NCI-H345 (cell line): ENCODE results near the gene IREB2.

Experiments
- DNase-seq: peaks from one replicate; lab custom pipeline; 2025; lab: John Stamatoyannopoulos, UW

The IREB2 gene

DNA sequence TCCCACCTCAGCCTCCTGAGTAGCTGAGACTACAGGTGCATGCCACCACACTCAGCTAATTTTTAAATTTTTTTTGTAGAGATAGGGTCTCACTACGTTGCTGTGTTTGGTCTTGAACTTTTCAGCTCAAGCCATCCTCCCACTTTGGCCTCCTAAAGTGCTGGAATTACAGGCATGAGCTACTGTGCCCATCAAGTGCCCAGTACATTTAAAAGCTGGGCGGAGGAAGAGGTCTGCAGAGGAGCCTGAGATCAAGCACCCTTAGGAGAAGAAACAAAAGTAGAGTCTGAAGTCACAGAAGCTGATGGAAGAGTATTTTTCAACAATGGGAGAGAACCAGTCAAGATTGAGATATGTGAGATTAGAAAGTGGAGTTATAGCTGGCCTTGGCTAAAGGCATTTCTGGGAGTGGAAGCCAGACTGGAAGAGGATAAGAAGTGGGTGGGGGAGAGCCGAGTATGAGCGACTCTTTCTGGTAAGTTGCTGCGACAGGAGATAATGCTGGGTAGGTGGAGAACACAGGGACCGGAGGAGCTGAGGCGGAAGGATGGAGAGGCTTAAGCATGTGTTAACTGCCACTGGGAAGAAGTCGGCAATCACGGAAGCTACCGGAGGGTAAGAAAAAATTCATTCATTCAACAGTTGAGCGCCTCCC lies 782 bp upstream of the IREB2 start:
- no peak for DNase-seq

DNA sequence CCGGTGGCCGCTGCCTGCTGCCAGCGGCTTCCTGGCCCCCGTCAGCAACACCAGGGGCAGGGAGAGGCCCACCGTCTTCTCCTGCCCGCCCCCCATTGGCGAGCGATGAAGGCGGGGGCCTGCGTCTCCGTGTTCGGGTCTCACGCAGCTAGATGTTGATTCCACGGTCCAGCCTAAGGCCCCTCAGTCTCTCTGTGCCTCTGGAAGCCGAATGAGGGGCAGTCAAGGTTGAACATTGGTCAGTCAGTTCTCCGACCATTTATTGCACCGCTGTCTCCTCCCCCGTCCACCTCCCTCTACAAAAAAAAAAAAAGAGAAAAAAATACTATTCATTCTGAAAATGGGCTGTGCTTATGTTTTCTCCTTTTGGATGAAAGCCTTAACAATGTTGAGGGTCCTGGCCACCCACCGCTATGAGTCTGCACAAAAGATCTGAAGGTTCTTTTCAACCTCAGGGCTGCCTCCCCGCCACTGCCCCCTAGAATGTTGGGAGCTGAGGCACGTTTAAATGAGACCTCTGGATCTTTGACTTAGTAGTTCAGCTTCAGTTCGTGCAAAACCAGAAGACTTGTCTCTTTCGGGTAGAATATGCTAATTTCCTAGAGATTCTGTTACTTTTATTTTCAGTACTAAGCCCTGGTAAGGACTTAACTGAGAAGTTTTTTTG lies 736 bp downstream of the IREB2 start:
- DNase-seq, result no peak

DNA sequence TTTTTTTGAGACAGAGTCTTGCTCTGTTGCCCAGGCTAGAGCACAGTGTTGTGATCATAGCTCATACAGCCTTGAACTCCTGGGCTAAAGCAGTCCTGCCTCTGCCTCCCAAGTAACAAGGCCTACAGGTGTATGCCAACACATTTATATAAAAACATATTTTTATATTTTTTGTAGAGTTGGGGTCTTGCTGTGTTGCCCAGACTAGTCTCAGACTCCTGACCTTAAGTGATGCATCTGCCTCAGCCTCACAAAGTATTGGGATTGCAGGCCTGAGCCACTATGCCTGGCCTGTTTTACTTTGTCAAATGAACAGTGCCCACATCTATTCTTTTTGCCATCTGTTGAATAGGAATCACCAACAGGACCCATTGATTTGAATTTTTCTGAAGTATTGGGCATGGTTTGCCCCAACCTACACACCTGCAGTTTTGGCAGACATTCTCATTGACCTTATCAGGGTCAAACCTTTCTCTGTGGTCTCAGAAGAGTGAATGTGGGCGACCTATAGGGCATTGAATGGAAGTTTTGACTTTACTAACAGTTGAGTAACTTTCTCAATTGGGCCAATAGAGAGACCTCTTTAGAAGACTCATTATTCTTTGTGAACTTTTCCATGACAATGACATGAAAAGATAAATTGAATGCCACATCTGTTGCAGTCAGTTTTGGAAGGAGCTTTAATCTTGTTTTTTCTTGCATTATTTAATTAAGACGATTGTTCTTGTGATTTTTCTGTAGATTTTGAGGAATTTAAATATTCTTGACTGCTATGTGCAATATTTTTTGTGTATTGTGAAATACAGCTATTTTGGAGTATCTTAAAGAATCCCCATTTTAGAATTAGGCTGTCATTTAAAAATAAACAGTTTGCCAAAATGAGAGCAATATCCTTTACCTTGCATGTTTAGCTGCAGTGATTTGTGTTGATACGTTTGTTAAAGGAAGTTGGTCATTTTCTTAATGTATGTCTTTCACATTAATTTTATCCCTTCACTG lies 2.7 kb downstream of the IREB2 start:
- DNase-seq, result no peak

DNA sequence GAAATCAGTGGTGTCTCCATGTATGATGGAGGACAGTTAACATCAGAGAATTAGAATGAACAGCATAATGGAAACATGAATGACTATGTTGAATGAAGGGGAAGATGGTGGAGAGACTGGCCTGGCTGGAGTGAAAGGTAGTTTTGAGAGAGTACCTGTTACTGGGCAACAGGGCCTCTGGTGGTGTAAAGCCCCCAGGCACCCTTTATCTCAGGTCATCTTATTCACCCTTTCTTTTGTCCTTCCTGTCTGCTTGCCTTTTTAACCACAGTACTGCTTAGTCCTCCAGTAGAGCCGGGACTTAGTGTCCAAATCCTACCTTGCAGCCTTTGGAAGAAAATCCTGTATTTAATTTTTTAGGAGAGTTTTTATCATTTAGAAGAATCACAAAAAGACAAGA lies 6.2 kb downstream of the IREB2 start:
- no peak for DNase-seq

- DNase-seq, result no peak
Observed at GRCh38 chr15:78445875-78446274, 7.9 kb downstream of the IREB2 start.

GRCh38 chr15:78446551-78446950 lies 8.5 kb downstream of the IREB2 start:
- DNase-seq, result no peak

GRCh38 chr15:78448441-78449219 lies 10.6 kb downstream of the IREB2 start:
- DNase-seq, result no peak

DNA sequence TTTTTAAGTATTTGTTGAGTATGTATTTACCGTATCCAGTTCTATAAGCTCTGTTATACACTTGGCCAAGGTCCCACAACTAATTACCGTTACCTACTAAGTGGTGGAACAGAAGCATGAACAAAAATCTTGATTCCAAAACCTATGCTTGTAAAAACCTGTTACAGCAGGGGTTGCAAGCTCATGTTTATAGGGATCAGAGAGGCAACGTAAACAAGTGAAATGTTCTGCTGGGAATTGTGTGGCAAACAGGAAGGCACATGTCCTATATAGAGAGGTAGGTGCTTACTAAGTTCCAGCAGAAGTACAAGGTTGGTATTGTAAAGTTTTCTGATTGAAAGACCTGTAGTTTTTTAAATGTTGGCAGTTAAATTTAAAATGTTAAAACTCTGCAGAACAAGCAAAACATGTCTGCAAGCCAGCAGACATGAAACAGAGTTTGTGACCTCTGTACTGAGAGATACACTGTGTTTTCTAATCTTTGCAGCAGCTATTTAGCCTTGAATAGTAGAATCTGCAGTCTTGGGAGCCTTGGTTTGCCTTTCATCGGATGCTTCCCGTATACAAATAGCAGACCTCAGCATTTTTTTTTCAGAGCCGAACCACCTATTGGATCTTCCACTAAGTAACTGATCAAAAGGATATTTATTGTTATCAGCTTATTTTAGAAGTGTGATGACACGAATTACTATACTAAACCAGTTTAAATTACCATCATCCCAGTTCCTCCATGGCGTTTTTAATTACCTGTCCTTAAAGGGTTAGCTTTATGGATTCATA lies 11.4 kb downstream of the IREB2 start:
- DNase-seq, result no peak

GRCh38 chr15:78450285-78450858 lies 12.4 kb downstream of the IREB2 start:
- DNase-seq, result peak; percentile 16

GRCh38 chr15:78452485-78452884 lies 14.5 kb downstream of the IREB2 start:
- DNase-seq, result no peak

DNA sequence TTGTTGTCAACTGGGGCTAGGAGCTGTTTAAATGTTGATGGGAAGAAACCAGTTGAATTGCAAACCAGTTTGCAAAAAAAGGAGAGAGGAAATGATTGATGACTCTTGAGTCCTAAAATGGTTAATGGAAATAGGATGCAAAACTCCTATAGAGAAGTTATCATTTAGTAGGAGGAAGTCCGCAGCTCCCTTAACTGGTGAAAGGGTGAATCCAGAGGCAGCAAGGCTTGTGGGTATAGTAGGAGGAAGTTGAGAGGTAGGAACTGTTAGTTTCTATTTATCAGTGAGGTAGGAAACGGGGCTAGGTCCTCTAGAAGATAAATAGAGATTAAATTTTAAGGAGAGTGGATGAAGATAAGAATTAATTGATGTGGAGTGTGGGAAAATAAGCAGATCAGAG lies 15.4 kb downstream of the IREB2 start:
- no peak for DNase-seq

GRCh38 chr15:78454992-78455391 lies 17.0 kb downstream of the IREB2 start:
- DNase-seq, result no peak

DNA sequence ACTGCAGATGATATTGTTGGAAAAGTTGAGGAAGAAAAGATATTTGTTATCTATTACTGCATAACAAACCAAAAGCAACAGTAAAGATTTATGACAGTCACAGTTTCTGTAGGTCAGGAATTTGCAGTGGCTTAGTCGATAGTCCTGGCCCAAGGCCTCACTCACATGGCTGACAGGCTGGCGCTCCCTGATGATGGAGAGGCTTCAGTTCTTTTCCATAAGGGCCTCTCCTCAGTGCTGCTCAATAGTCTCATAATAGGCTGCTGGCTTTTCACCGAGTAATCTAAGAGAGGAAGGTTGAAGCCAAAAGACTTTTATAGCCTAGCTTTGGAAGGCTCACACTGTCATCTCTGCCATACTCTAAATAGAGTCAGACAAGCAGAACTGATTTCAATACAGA lies 17.7 kb downstream of the IREB2 start:
- peak; percentile 38 for DNase-seq

DNA sequence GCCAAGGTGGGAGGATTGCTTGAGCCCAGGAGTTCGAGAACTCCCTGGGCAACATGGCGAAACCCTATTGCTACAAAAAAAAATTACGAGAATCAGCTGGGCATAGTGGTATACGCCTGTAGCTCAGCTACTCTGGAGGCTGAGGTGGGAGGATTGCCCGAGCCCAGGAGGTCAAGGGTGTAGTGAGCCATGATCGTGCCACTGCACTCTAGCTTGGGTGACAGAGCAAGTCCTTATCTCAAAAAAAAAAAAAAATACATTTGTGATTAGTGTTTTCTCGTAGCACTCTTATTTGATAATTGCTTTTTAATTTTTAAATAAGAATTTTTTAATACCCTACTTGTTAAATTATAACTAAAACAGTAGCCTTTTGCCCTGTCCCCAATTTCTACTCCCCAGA lies 18.4 kb downstream of the IREB2 start:
- no peak for DNase-seq

- peak; percentile 2 for DNase-seq
Observed at GRCh38 chr15:78457101-78457500, 19.1 kb downstream of the IREB2 start.

DNA sequence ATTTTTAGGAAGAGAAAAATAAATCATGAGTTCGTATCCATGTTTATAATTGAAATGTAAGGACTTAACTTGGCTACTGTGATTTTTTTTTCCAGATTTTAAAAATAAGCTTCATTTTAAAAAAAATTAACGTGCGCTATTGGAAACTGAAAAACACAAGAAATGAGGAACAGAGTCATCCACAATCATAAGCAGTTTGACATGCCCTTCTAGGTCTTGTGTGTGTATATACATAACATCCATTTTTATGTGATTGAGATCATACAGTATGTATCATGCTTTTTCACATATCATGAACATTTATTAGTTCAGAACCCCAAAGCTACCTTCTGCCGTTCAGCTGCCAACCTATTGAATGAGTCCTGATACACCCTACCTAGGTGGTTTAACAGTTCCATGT lies 22.7 kb downstream of the IREB2 start:
- DNase-seq, result no peak

- DNase-seq, result no peak
Observed at GRCh38 chr15:78461171-78461888, 23.3 kb downstream of the IREB2 start.

DNA sequence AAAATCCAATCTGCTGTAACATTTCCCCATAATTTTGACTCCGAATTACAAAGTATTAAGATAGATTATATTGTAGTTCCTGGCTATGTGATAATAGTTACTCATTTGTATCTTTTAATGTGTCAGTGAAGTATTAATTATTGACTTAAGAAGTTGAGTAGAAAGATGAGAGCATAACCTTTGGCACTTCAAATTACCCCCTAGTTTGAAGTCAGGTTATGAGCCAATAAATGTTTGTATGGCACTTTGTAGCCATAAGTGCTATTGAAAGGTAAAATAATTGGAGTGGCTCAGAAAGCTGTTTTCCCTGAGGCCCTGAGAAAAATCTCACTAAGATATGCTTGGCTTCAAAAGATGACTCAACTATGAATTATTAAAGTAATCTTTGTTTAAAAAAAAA lies 31.0 kb downstream of the IREB2 start:
- DNase-seq, result no peak

DNA sequence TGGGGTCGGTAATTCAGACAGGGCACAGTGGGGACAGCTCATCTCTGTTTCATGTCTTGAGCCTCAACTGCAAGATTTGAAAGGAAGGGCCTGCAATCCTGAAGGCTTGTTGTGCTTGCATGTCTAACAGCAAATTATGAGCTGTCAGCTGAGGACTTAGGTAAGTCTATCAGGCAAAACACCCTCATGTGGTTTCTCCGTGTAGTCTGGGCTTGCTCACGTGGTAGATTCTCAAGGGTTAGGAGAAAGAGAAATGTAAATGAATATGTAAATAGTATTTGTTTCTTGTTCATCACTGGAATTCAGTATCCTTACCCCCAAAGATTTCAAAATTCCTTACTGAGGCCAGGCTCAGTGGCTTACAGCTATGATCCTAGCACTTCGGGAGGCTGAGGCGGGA lies 39.3 kb downstream of the IREB2 start:
- no peak for DNase-seq

- DNase-seq, result no peak
Observed at GRCh38 chr15:78479650-78480049, 41.6 kb downstream of the IREB2 start.
